ENCODE measurements around the gene SYNDIG1.

SYNDIG1 gene

DNA sequence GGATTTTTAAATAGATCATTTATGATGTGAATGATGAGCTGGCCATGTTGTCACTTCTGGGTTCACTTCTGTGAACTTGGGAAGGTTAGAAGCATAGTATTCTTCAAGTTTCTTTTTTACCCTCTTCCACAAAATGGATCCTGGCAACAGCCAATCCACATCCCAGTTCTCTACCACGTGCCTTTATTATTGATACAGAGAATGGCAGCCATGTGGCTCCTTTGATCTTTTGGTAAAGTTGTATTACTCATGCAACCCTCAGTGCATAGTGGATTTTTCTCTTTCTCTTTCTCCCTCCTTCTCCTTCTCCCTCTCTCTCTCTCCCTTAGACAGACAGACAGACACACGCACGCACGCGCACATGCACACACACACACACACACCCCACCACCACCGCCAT lies 50.0 kb downstream of the SYNDIG1 start:
- TF ChIP-seq, protein P1, sequence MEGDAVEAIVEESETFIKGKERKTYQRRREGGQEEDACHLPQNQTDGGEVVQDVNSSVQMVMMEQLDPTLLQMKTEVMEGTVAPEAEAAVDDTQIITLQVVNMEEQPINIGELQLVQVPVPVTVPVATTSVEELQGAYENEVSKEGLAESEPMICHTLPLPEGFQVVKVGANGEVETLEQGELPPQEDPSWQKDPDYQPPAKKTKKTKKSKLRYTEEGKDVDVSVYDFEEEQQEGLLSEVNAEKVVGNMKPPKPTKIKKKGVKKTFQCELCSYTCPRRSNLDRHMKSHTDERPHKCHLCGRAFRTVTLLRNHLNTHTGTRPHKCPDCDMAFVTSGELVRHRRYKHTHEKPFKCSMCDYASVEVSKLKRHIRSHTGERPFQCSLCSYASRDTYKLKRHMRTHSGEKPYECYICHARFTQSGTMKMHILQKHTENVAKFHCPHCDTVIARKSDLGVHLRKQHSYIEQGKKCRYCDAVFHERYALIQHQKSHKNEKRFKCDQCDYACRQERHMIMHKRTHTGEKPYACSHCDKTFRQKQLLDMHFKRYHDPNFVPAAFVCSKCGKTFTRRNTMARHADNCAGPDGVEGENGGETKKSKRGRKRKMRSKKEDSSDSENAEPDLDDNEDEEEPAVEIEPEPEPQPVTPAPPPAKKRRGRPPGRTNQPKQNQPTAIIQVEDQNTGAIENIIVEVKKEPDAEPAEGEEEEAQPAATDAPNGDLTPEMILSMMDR (IDR thresholded peaks at IDR 0.05; ENCODE audit: insufficient read depth, low read depth, low read length, missing control alignments): no peak

DNA sequence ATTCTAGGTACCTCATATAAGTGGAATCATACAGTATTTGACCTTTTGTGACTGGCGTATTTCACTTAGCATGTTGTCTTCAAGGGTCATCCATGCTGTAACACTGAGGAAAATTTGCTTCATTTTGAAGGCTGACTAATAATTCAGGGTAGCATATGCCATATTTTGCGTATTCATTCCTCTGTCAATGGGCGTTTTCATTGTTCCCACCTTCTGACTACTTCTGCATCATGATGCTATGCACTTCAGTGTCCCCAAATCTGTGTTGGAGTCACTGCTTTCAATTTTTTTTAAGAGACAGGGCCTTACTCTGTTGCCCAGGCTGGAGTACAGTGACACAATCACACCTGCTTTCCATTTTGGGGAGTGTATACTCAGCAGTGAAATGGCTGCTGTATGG lies 51.6 kb downstream of the SYNDIG1 start:
- TF ChIP-seq, protein P1 (IDR thresholded peaks at IDR 0.05; ENCODE audit: insufficient read depth, low read depth, low read length, missing control alignments): no peak
- no peak overlapping the region for H3K4me3 ChIP-seq (ENCODE audit: low read length)
- no peak for DNase-seq (ENCODE audit: low read depth)

More for the DNA sequence above, 50.0 kb downstream of the SYNDIG1 start:
- H3K4me3 ChIP-seq (ENCODE audit: low read length): no peak overlapping the region
- no peak for DNase-seq (ENCODE audit: low read depth)

DNA sequence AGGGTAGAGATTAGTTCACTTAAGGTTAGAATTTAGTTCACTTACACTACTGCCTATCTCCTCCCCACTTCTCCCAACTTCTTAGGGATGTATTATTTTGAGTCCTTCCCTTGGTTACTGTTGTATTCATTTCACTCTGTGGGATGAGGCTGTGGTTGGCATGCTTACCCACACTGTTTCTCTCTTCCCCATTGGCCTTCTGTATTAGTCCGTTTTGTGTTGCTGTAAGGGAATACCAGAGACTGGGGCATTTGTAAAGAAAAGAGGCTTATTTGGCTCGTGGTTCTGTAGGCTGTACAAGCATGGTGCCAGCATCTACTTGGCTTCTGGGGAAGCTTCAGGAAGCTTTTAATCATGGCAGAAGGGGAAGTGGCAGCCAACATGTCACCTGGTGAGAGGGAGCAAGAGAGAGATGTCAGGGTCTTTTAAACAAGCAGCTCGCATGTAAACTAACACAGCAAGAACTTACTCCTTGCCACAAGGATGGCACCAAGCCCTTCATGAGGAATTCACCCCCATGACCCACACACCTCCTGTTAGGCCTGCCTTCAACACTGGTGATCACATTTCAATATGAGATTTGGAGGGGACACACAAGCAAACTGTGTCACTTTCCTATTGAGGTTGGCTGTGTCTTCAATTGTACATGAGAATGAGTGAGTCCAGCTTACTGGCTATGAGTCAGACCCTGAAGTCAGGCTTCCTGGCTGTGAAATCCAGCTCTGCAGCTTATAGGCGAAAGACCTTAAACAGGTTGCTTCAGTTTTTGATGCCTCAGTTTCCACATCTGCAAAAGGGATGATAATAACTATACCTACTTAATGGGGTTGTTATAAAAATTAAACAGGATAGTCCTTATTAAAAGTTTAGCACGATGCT lies 53.3 kb downstream of the SYNDIG1 start:
- peak; percentile 32 for DNase-seq (ENCODE audit: low read depth)
- TF ChIP-seq, protein P1 (IDR thresholded peaks at IDR 0.05; ENCODE audit: insufficient read depth, low read depth, low read length, missing control alignments): no peak
- H3K4me3 ChIP-seq (ENCODE audit: low read length): no peak overlapping the region

DNA sequence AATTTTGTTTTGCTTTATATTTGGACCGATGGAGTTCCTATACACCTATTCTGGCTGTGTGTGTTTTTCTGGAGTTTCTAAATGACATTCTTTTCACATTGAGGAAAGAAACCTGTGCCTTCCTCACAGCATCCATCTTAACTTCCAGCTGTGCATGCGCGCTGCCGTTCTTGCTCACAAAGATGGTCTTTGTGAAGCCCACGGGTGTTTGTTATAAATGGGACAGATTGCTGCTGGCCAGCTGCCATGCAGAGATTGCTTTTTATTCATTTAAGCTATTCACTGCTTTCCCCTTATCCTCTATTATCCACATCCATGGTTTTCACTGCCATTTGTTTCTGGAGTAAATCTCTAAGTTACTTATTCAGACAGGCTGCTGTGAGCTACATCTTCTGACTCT lies 54.2 kb downstream of the SYNDIG1 start:
- DNase-seq (ENCODE audit: low read depth): no peak
- TF ChIP-seq, protein P1 (IDR thresholded peaks at IDR 0.05; ENCODE audit: insufficient read depth, low read depth, low read length, missing control alignments): no peak
- no peak overlapping the region for H3K4me3 ChIP-seq (ENCODE audit: low read length)

DNA sequence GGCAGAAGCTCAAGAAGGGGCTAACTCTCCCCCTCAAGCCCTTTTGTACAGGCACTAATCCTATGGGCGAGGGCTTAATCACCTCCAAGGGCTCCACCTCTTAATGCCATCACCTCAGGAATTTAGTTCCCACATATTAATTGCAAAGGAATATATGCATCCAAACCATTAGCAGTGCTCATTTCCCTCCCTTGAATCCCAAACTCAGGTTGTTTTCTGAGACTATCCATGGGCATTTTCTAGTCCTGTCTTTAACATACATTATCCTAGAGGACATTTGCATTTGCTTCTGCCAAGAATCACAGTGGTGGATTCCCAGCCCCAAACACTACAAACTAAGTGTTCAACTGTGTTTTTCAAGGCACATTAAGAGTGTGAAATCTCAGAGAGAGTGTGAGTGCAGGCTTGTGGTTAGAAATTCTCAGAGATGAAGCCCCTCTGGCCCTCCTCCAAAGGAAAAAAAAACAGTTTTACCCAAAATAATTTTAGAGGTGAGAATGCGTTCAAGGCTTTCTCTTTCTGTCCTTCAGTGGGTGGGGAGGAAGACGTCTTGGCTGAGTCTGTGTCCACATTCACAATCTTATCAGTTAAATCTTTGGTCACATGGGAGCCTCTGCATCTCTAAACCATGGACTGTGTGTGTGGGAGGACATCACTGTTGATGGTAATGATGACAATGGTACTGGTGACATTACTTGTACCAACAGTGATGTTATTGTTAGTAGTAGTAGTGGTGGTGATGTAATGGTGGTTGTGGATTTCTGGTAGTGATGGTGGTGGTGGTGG lies 59.3 kb downstream of the SYNDIG1 start:
- no peak for DNase-seq (ENCODE audit: low read depth)
- TF ChIP-seq, protein P1 (IDR thresholded peaks at IDR 0.05; ENCODE audit: insufficient read depth, low read depth, low read length, missing control alignments): no peak
- no peak overlapping the region for H3K4me3 ChIP-seq (ENCODE audit: low read length)

DNA sequence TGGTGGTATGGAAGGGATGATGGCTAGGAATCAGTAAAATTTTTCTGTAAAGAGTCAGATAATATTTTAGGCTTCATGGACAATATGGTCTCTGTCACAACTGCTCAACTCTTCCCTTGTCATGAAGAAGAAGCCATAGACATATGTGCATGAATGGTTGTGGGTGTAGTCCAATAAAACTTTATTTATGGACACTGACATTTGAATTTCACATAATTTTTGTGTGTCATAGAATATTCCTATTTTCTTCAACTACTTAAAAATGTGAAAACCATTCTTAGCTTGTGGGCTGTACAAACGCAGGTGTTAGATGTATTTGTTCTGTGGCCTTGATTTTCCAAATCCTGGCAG lies 59.9 kb downstream of the SYNDIG1 start:
- H3K4me3 ChIP-seq (ENCODE audit: low read length): no peak overlapping the region
- TF ChIP-seq, protein P1 (IDR thresholded peaks at IDR 0.05; ENCODE audit: insufficient read depth, low read depth, low read length, missing control alignments): no peak
- DNase-seq (ENCODE audit: low read depth): no peak

Measured in epithelial cell of esophagus (primary cell).